Measurements from ENCODE around the gene PEX6.

GRCh38 chr6:42993445-42993844, 14.5 kb upstream of the PEX6 start:
- TF ChIP-seq EZH2 (IDR thresholded peaks at IDR 0.05; ENCODE audit: borderline replicate concordance, low read depth, low read length, severe bottlenecking) (no peak), CTCF (IDR thresholded peaks at IDR 0.05; ENCODE audit: extremely low read depth in 1 of 2, insufficient read depth in 1 of 2, low read depth in 1 of 2, low read length in 2 of 2) (no peak), GATA2 (IDR thresholded peaks at IDR 0.05; ENCODE audit: insufficient read depth, insufficient read length, low read depth, low read length) (no peak), FOS (IDR thresholded peaks at IDR 0.05; ENCODE audit: borderline replicate concordance, insufficient read depth, low read length) (no peak), JUN (IDR thresholded peaks at IDR 0.05; ENCODE audit: borderline replicate concordance, insufficient read depth, insufficient read length, low read depth) (no peak), POLR2AphosphoS5 (IDR thresholded peaks at IDR 0.05; ENCODE audit: insufficient read depth, low read depth, low read length) (no peak), POLR2A (IDR thresholded peaks at IDR 0.05; ENCODE audit: low read depth, low read length) (no peak), MYC (IDR thresholded peaks at IDR 0.05; ENCODE audit: low read depth, low read length) (no peak), MAX (IDR thresholded peaks at IDR 0.05; ENCODE audit: insufficient read depth, insufficient read length) (no peak)

Measured in endothelial cell of umbilical vein (primary cell).